Measurements from ENCODE around the gene PSKH1. TPM values are rescaled to one million over a fixed set of nuclear protein-coding genes. Genes with fewer than 3 reads are reported as not detected.
A peak's percentile ranks its signal among the peaks of the same experiment; 100 is the strongest.

Gene PSKH1
- total RNA-seq, 1 donor from 2014 or later = 31.2 TPM

DNA sequence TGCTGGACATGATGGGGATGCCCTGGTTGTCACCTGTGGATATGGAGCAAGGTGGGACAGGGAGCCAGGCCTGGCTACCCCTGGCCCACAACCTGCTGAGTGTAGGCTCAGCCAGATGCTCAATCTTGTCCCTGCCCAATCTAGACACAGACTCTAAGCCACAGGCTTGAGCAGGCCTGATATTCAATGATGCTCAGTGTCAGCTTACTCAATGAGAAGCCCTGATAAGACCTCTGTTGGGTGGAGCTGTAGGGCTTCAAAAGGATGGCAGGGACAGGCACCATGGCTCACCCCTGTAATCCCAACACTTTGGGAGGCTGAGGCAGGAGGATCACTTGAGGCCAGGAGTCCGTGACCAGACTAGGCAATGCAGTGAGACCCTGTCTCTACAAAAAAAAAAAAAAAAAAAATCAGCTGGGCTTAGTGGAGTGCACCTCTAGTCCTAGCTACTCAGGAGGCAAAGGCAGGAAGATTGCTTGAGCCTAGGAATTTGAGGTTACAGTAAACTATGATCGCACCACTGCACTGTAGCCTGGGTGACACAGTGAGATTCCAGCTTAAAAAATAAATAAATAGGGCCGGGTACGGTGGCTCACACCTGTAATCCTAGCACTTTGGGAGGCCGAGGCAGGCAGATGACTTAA, 47.5 kb downstream of the PSKH1 start:
- no peak for DNase-seq (ENCODE audit: low spot score)

- DNase-seq (ENCODE audit: low spot score) = no peak
Measured at GRCh38 chr16:67941469-67942199, 48.6 kb downstream of the PSKH1 start.

GRCh38 chr16:67942200-67942509, 49.1 kb downstream of the PSKH1 start:
- DNase-seq (ENCODE audit: low spot score) = no peak

- no peak for DNase-seq (ENCODE audit: low spot score)
Measured at GRCh38 chr16:67942510-67943255, 49.6 kb downstream of the PSKH1 start.

GRCh38 chr16:67943256-67943618, 50.2 kb downstream of the PSKH1 start:
- no peak for DNase-seq (ENCODE audit: low spot score)

- no peak for DNase-seq (ENCODE audit: low spot score)
Measured at GRCh38 chr16:67943619-67944504, 50.8 kb downstream of the PSKH1 start, which contains the start of gene LCAT. Gene LCAT (minus strand): TSS chr16:67944120. CDS start chr16:67944101, 19 bp downstream.

DNA sequence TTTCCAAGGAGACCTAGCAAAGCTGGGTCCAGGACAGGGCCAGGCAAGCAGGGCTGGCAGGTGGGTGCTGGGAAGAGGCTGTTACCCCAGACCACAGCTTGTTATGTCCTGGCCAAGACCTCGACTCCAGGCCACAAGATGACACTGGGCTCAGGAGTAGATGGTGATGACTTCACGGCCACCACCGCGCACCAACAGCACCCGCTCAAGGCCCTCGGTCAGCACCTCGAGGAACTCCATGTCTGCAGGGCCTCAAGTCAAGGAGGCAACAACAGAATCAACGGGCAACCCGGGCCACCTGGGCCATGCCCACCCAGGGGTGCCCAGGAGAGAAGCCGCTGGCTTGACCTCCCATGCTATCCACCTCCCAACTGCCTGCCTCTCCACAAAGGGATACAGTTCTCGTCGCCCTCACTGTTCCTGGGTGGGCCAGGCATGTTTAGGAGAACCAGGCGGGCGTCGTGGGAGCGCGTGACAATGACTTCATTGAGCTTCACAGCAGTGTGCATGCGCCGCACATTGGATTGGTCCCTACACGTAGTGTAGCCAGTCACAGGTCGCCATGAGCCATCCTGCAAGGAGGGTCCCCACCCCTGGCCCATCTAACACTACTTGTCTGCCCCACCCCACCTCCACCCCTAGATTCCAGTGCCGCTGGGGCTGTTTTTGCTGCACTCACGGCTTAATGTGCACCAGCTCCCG, 51.8 kb downstream of the PSKH1 start:
- no peak for DNase-seq (ENCODE audit: low spot score)

- DNase-seq (ENCODE audit: low spot score) = no peak
Measured at GRCh38 chr16:67945392-67945933, 52.4 kb downstream of the PSKH1 start.

GRCh38 chr16:67946128-67946569, 53.1 kb downstream of the PSKH1 start:
- no peak for DNase-seq (ENCODE audit: low spot score)

GRCh38 chr16:67946966-67947558, 54.0 kb downstream of the PSKH1 start:
- no peak for DNase-seq (ENCODE audit: low spot score)

GRCh38 chr16:67948015-67948414, 55.0 kb downstream of the PSKH1 start:
- no peak for DNase-seq (ENCODE audit: low spot score)

GRCh38 chr16:67949645-67950044, 56.6 kb downstream of the PSKH1 start:
- DNase-seq (ENCODE audit: low spot score) = no peak

GRCh38 chr16:67950335-67950843, 57.3 kb downstream of the PSKH1 start:
- DNase-seq (ENCODE audit: low spot score) = no peak

DNA sequence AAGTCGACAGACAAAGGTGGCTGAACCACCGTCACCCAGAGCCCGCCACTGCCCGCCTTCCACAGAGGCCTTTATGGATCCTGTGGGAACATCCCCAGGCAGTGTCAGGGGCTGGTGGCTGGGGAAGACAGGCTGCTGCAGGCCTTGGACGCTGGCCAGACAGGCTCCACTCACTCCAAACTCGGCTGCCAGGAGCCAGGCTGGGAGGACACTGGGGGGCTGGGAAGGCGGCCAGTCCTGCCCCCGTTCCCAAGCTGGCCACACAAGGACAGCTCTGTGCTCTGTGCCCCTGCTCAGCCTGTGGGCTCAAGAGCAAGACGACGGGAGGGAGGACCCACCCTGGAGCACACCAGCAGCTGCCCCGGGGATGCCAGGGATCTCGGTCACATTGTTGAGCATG, 58.4 kb downstream of the PSKH1 start:
- no peak for DNase-seq (ENCODE audit: low spot score)

- DNase-seq (ENCODE audit: low spot score) = no peak
Measured at GRCh38 chr16:67953641-67954375, 60.8 kb downstream of the PSKH1 start.

- DNase-seq (ENCODE audit: low spot score) = no peak
Measured at GRCh38 chr16:67954421-67955196, 61.6 kb downstream of the PSKH1 start.

GRCh38 chr16:67957622-67958021, 64.6 kb downstream of the PSKH1 start:
- no peak for DNase-seq (ENCODE audit: low spot score)

DNA sequence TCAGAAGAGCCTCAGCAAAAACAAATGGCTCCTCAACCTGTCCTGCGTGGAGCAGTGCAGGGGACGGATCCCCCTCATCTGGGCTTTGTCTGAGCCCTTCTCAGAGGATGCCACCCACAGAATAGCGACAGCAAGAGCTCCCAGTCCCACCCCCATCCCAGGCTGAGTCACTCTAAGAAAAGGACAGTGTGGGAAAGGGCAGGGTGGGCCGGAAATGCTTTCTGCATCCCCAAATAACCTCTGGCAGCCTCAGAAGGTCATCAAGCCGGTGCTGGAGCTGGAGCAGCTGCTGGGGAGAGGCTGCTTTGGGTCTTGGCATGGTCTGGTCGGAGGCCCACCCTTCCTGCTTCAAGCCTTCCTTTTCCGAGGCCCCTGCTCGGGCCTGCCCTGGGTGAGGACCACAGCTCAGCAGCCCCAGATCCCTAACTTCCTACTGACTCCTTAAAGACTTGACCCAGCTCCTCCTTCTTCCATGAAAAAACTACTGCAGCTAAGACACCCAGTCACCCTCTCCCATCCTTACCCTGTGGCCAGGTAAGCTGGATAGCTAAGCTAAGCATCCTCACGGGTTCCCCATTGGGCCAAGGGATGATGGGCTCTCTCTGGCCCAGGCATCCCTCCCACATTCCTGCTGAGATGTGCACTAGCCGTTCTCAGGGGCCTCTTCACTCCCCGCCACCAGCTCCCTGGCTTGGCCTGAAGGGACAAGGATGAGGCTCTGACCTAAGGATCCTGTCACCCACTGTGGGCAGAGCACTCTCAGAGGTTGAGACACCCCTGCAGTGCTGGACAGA, 66.7 kb downstream of the PSKH1 start:
- DNase-seq (ENCODE audit: low spot score) = peak; percentile 78

Measured in ureter (tissue), 1 donor.